ENCODE results near the gene OPA1.

Gene OPA1

GRCh38 chr3:193686665-193687483 lies 93.9 kb downstream of the OPA1 start:
- no peak for ATAC-seq (ENCODE audit: insufficient read depth, low read depth)
- H3K27me3 ChIP-seq (ENCODE audit: insufficient read depth, low read length, poor library complexity), result no peaks in the 10 kb centered on the region
- no peak for DNase-seq
- TF ChIP-seq CTCF (IDR thresholded peaks at IDR 0.05; ENCODE audit: borderline replicate concordance, extremely low read depth, low read length, poor library complexity, severe bottlenecking), result no peak
- TF ChIP-seq EZH2 (IDR thresholded peaks at IDR 0.05; ENCODE audit: borderline replicate concordance, low read depth, low read length, severe bottlenecking), result no peak
- no peaks in the 10 kb centered on the region for H3K4me1 ChIP-seq (ENCODE audit: insufficient read depth, low read length)
- no peak overlapping the region for H3K4me3 ChIP-seq (ENCODE audit: low read depth in 1 of 2, low read length in 2 of 2)
- H3K9me3 ChIP-seq (ENCODE audit: insufficient read depth, low read length, severe bottlenecking), result no peaks in the 10 kb centered on the region
- H3K79me2 ChIP-seq (ENCODE audit: insufficient read depth, low read length), result no peaks in the 10 kb centered on the region
- no peaks in the 10 kb centered on the region for H4K20me1 ChIP-seq (ENCODE audit: insufficient read depth, low read length)
- H3K27ac ChIP-seq (ENCODE audit: low read length), result no peak overlapping the region
- H3K4me2 ChIP-seq (ENCODE audit: insufficient read depth, low read length), result no peak overlapping the region
- H3K36me3 ChIP-seq (ENCODE audit: insufficient read depth, low read length), result peaks cover 11% of the 10 kb centered on the region; the same call in 1 of the 2 replicates
- H2AFZ ChIP-seq (ENCODE audit: low read depth, low read length), result no peak overlapping the region
- H3K9ac ChIP-seq (ENCODE audit: low read depth, low read length), result no peak overlapping the region

GRCh38 chr3:193688834-193689714 lies 96.1 kb downstream of the OPA1 start:
- H3K4me3 ChIP-seq (ENCODE audit: low read depth in 1 of 2, low read length in 2 of 2), result no peak overlapping the region
- no peak overlapping the region for H3K27ac ChIP-seq (ENCODE audit: low read length)
- ATAC-seq (ENCODE audit: insufficient read depth, low read depth) (no peak), DNase-seq (no peak)
- H2AFZ ChIP-seq (ENCODE audit: low read depth, low read length), result no peak overlapping the region
- H3K4me2 ChIP-seq (ENCODE audit: insufficient read depth, low read length), result no peak overlapping the region
- TF ChIP-seq CTCF (IDR thresholded peaks at IDR 0.05; ENCODE audit: borderline replicate concordance, extremely low read depth, low read length, poor library complexity, severe bottlenecking) (no peak), EZH2 (IDR thresholded peaks at IDR 0.05; ENCODE audit: borderline replicate concordance, low read depth, low read length, severe bottlenecking) (no peak)
- peaks cover 28% of the 10 kb centered on the region for H3K36me3 ChIP-seq (ENCODE audit: insufficient read depth, low read length)
- no peaks in the 10 kb centered on the region for H3K4me1 ChIP-seq (ENCODE audit: insufficient read depth, low read length)
- no peaks in the 10 kb centered on the region for H4K20me1 ChIP-seq (ENCODE audit: insufficient read depth, low read length)
- no peak overlapping the region for H3K9ac ChIP-seq (ENCODE audit: low read depth, low read length)
- H3K27me3 ChIP-seq (ENCODE audit: insufficient read depth, low read length, poor library complexity), result no peaks in the 10 kb centered on the region
- no peaks in the 10 kb centered on the region for H3K9me3 ChIP-seq (ENCODE audit: insufficient read depth, low read length, severe bottlenecking)
- H3K79me2 ChIP-seq (ENCODE audit: insufficient read depth, low read length), result no peaks in the 10 kb centered on the region

GRCh38 chr3:193693774-193694173 lies 100.8 kb downstream of the OPA1 start:
- ATAC-seq (ENCODE audit: insufficient read depth, low read depth) (no peak), DNase-seq (no peak)
- Histone ChIP-seq H3K79me2 (ENCODE audit: insufficient read depth, low read length) (no peaks in the 10 kb centered on the region), H3K4me2 (ENCODE audit: insufficient read depth, low read length) (no peak overlapping the region), H3K9ac (ENCODE audit: low read depth, low read length) (no peak overlapping the region), H3K27ac (ENCODE audit: low read length) (no peak overlapping the region), H3K4me1 (ENCODE audit: insufficient read depth, low read length) (no peaks in the 10 kb centered on the region), H4K20me1 (ENCODE audit: insufficient read depth, low read length) (no peaks in the 10 kb centered on the region), H3K9me3 (ENCODE audit: insufficient read depth, low read length, severe bottlenecking) (no peaks in the 10 kb centered on the region), H3K27me3 (ENCODE audit: insufficient read depth, low read length, poor library complexity) (no peaks in the 10 kb centered on the region), H2AFZ (ENCODE audit: low read depth, low read length) (no peak overlapping the region), H3K4me3 (ENCODE audit: low read depth in 1 of 2, low read length in 2 of 2) (no peak overlapping the region), H3K36me3 (ENCODE audit: insufficient read depth, low read length) (peaks cover 48% of the 10 kb centered on the region)
- TF ChIP-seq EZH2 (IDR thresholded peaks at IDR 0.05; ENCODE audit: borderline replicate concordance, low read depth, low read length, severe bottlenecking), result no peak
- no peak for TF ChIP-seq CTCF (IDR thresholded peaks at IDR 0.05; ENCODE audit: borderline replicate concordance, extremely low read depth, low read length, poor library complexity, severe bottlenecking)

Measured in DND-41 (cell line).